HG03095 (cell line): ENCODE data around the gene MAGEF1.

Source experiments
- ATAC-seq: cut with Tn5 transposase; IDR thresholded peaks from one replicate; pipeline ENCODE4 v1.9.1; 2021; ENCODE audit warnings: moderate library complexity; ENCODE audit not compliant: unreplicated experiment

Gene MAGEF1

GRCh38 chr3:184727357-184728009 is 15.6 kb upstream of the MAGEF1 start:
- ATAC-seq, result no peak

DNA sequence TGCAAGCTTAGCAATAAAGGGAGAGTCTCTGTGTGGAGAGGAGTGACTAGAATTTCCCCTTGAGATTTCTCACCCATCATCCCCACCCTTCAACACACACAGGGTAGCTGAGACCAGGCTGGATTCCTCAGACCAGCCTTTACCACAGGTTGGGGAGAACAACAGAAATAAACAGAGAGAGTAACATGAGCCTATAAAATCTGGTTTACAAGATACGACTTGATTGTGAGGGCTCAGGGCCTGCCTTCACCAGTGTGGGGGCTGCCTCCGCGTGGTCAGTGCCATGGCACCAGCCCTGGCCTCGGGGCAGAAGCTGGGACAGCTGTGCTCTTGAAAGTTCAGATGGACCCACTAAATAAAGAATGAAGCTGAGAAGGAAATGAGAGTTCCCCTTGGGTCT is 14.6 kb upstream of the MAGEF1 start:
- ATAC-seq, result no peak

GRCh38 chr3:184725176-184725719 is 13.4 kb upstream of the MAGEF1 start:
- no peak for ATAC-seq

DNA sequence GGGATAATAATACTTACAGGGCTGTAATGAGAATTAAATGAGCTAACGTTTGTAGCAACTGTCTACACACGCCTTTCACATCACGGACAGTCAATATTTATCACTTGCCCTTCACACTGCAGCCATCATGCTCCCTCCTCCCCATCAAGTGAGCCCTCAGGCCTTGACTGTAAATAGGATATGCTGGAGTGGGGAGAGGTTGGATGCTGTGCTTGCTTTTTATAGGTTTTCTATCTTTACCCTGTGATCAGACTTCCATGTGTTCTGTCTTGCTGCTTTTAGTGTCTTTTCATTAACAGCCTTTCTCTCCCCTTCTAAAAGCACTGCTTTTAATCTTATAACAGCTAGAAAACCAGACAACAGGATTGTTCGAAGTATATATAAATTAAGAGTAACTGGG is 12.8 kb upstream of the MAGEF1 start:
- ATAC-seq, result no peak

DNA sequence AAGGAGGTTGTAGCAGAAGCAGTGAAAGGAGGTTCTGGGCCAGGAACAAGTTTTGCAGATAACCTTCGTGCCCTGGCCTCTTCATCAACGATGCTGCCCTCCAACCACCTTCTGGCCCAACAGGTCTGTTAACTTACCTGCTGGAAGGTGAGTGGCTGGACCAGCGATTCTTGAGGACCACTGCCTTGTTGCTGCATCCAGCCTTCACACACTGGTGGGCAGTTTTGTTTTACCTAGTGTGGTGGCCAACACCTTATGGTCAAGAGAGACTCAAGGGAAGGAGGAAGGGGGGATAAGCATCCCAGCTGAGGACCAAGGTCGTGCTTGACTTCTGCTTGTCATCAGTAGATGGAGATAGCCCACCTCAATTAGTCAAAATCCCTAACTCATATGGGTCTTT is 7.8 kb upstream of the MAGEF1 start:
- no peak for ATAC-seq

DNA sequence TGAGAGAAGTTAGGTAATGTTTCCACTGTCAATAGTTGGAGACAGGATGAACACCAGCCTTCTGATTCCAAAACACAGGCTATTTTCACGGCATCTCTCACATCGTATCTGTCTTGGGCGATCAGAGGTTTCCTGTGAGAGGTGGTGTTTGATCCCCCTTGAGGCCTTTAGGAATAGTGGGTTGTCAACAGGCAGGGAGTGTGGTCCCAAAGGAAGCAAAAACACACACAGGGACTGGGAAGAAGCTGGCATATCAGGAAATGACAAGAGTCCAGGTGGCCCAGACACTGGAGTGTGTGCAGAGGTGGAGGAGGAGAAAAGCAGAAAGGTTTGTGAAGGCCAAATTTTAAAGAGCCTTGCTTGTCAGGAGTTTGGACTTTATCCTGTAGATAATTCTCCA is 6.6 kb upstream of the MAGEF1 start:
- no peak for ATAC-seq

- ATAC-seq, result no peak
Observed at GRCh38 chr3:184717399-184717983, 5.6 kb upstream of the MAGEF1 start.

DNA sequence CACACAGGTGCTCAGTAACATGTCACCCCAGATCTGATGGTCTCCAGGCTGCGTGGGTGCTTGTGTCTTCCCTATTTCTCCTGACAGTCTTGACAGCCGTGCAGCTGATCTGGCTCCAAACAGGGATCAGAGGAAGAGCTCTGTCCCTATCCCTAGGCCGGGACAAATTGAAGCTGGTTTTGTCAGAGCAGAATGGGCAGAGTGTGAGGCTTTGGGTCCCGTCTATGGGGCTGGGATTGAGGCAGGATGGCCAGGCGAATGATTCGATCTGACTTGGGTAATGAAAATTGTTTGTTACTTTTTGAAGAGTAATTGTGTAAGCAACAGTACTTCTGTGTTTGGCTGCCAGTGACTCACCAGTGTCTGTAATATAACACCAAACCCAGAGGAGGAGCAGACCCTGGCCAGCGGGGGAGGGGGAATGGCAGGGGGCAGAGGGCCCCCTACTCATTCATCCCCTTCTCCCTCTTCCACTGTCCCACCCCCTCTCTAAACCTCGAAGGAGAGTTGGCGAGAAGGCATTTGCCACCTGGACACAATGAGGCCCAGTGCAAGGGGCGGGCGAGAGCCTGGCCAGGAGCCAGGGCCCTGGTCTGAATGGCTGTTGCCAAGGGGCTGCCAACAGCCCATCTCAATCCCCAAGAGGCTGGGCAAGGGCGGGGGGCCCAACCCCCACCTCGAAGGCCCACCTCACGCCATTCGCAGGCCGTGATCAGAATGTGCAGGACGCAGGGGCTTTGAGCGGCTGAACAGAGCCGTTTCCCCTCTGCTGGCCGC is 4.9 kb upstream of the MAGEF1 start:
- no peak for ATAC-seq

GRCh38 chr3:184715943-184716621 is 4.2 kb upstream of the MAGEF1 start:
- ATAC-seq, result no peak

GRCh38 chr3:184713521-184713920 is 1.7 kb upstream of the MAGEF1 start:
- no peak for ATAC-seq

DNA sequence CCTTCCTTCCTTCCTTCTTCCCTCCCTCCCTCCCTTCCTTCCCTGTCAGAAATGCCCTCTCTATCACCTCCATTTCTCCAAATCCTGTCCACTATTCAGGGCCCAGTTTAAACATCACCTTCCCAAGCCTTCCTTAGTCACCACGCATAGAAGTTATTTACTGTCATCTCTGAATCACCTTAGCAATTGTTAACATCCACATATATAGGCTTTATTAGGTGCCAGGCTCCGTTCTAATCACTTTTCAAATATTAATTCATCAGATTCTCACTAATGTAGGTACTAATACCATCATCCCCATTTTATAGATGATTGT is 1.1 kb upstream of the MAGEF1 start:
- ATAC-seq, result no peak

GRCh38 chr3:184712248-184713039 is 580 bp upstream of the MAGEF1 start:
- ATAC-seq, result peak; percentile 20

GRCh38 chr3:184710870-184711492 is 883 bp downstream of the MAGEF1 start:
- peak; percentile 51 for ATAC-seq

DNA sequence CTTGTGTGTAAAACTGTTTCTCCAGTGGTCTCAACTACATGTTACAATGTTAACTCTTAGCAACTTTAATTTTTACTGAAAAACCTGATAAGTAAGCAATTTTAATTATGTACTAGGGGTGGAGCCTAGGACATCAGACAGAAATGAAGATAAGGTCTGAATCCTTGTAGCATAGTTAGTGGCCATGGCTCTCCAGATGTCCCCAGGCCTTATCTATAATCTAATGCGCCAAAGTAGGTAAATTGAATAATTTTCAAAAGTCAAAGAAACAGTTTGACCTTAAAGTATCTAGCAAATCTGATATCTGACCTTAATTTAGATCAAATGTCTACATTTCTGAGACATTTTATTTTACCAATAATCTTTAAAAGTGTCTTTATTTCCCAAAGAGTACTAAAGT is 8.2 kb downstream of the MAGEF1 start:
- no peak for ATAC-seq

DNA sequence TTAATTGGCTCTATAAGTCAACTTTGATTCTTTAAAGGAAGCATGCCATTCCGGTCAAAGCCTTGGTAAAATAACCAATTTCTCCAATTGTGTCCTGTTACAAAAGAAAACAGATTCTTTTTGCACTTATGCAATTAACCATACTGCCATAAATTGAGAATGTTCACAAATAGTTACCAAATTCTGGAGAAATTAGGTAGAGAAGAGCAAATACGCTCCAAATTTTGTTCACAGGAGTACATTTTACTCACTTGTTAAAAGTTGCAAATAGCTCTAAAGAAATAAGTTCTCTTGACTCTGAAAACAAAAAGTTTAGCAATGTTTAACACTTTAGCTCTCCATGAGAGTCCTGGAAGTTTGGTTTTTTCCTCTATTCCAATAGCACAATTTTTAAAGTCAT is 11.1 kb downstream of the MAGEF1 start:
- ATAC-seq, result no peak

- ATAC-seq, result no peak
Observed at GRCh38 chr3:184697845-184698244, 14.0 kb downstream of the MAGEF1 start.

DNA sequence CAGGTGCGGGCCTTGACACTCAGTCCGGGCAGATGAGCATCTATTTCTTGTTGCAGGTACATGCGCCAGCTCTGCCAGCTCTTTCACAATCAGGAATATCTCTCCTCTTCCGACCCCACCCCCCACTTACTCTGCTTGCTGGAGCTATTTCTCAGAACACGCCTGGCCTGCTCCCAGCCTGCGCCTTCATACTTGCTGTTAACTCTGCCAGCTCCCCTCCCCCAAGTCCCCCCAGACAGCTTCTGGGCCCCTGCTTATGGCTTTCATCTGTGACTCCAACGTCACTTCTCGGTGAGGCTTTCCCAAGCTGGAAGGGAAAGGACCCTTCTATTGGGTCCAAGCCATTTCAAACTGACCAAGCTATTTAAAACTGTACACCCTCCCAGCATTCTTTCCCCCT is 15.2 kb downstream of the MAGEF1 start:
- ATAC-seq, result no peak

GRCh38 chr3:184694716-184695115 is 17.1 kb downstream of the MAGEF1 start:
- no peak for ATAC-seq

GRCh38 chr3:184694133-184694665 is 17.7 kb downstream of the MAGEF1 start:
- no peak for ATAC-seq
